ENCODE results near the gene MYO6.

Gene MYO6

GRCh38 chr6:75952128-75952527, 203.1 kb downstream of the MYO6 start:
- no peak for FAIRE-seq

- FAIRE-seq = no peak
Measured at GRCh38 chr6:75963569-75963968, 214.5 kb downstream of the MYO6 start.

GRCh38 chr6:75968143-75968542, 219.1 kb downstream of the MYO6 start:
- FAIRE-seq = no peak

All from islet of Langerhans (tissue), 1 donor.